ENCODE results near the gene SLC2A11. TPM values are rescaled to one million over a fixed set of nuclear protein-coding genes. Genes with fewer than 3 reads are reported as not detected.

The SLC2A11 gene
- total RNA-seq, 1 donor from 2014 or later, result 19.6 TPM

- peaks cover 46% of the 10 kb centered on the region for H4K20me1 ChIP-seq (ENCODE audit: insufficient read depth, low read length)
- no peak for TF ChIP-seq CTCF (IDR thresholded peaks at IDR 0.05; ENCODE audit: insufficient read depth, low read depth, low read length)
- no peak for TF ChIP-seq EZH2 (IDR thresholded peaks at IDR 0.05; ENCODE audit: insufficient read depth, low read length)
- Mint-ChIP-seq H3K4me1 (ENCODE audit: low read depth, unreplicated experiment) (peaks cover 14% of the 10 kb centered on the region), H3K27ac (ENCODE audit: unreplicated experiment) (peak overlapping the region; percentile 69), H3K4me3 (ENCODE audit: unreplicated experiment) (no peak overlapping the region), H3K27me3 (ENCODE audit: low read depth, unreplicated experiment) (no peaks in the 10 kb centered on the region), H3K9me3 (ENCODE audit: unreplicated experiment) (no peaks in the 10 kb centered on the region), H3K36me3 (ENCODE audit: low read depth, unreplicated experiment) (peaks cover 21% of the 10 kb centered on the region)
- no peak overlapping the region for H3K9ac ChIP-seq (ENCODE audit: low read length)
- no peaks in the 10 kb centered on the region for H3K9me3 ChIP-seq (ENCODE audit: insufficient read depth, low read depth, low read length)
- H3K79me2 ChIP-seq (ENCODE audit: insufficient read depth, low read length), result peaks cover 23% of the 10 kb centered on the region
- H3K27ac ChIP-seq (ENCODE audit: low read depth, low read length), result no peak overlapping the region
- H3K36me3 ChIP-seq (ENCODE audit: insufficient read depth, low read length), result peaks cover 9% of the 10 kb centered on the region
- FAIRE-seq (no peak), DNase-seq (ENCODE audit: low read depth) (no peak)
- peaks cover 2% of the 10 kb centered on the region for H3K4me1 ChIP-seq (ENCODE audit: insufficient read depth, low read length)
- no peak overlapping the region for H3K4me2 ChIP-seq (ENCODE audit: low read length)
- no peak overlapping the region for H3K4me3 ChIP-seq (ENCODE audit: insufficient read depth, low read depth, low read length)
- no peaks in the 10 kb centered on the region for H3K27me3 ChIP-seq (ENCODE audit: insufficient read depth, low read length)
- H2AFZ ChIP-seq (ENCODE audit: low read depth, low read length), result no peak overlapping the region
Measured at GRCh38 chr22:23828800-23829680, 28.6 kb upstream of the SLC2A11 start.

- H2AFZ ChIP-seq (ENCODE audit: low read depth, low read length), result no peak overlapping the region
- Mint-ChIP-seq H3K9me3 (ENCODE audit: unreplicated experiment) (no peaks in the 10 kb centered on the region), H3K27ac (ENCODE audit: unreplicated experiment) (no peak overlapping the region), H3K4me1 (ENCODE audit: low read depth, unreplicated experiment) (peaks cover 13% of the 10 kb centered on the region), H3K4me3 (ENCODE audit: unreplicated experiment) (no peak overlapping the region), H3K36me3 (ENCODE audit: low read depth, unreplicated experiment) (peaks cover 19% of the 10 kb centered on the region), H3K27me3 (ENCODE audit: low read depth, unreplicated experiment) (no peaks in the 10 kb centered on the region)
- H3K4me3 ChIP-seq (ENCODE audit: insufficient read depth, low read depth, low read length), result no peak overlapping the region
- no peaks in the 10 kb centered on the region for H3K9me3 ChIP-seq (ENCODE audit: insufficient read depth, low read depth, low read length)
- H3K27ac ChIP-seq (ENCODE audit: low read depth, low read length), result no peak overlapping the region
- no peak overlapping the region for H3K9ac ChIP-seq (ENCODE audit: low read length)
- DNase-seq (ENCODE audit: low read depth), result peak; percentile 80
- peaks cover 50% of the 10 kb centered on the region for H4K20me1 ChIP-seq (ENCODE audit: insufficient read depth, low read length)
- peaks cover 2% of the 10 kb centered on the region for H3K4me1 ChIP-seq (ENCODE audit: insufficient read depth, low read length)
- no peaks in the 10 kb centered on the region for H3K27me3 ChIP-seq (ENCODE audit: insufficient read depth, low read length)
- no peak for TF ChIP-seq CTCF (IDR thresholded peaks at IDR 0.05; ENCODE audit: insufficient read depth, low read depth, low read length)
- no peak for TF ChIP-seq EZH2 (IDR thresholded peaks at IDR 0.05; ENCODE audit: insufficient read depth, low read length)
- H3K79me2 ChIP-seq (ENCODE audit: insufficient read depth, low read length), result peaks cover 23% of the 10 kb centered on the region
- peak; percentile 97 for FAIRE-seq
- peaks cover 9% of the 10 kb centered on the region for H3K36me3 ChIP-seq (ENCODE audit: insufficient read depth, low read length)
- peak overlapping the region; percentile 40 for H3K4me2 ChIP-seq (ENCODE audit: low read length)
Measured at GRCh38 chr22:23829845-23830372, 27.8 kb upstream of the SLC2A11 start.

- H3K9me3 ChIP-seq (ENCODE audit: insufficient read depth, low read depth, low read length), result no peaks in the 10 kb centered on the region
- no peak overlapping the region for H3K4me3 ChIP-seq (ENCODE audit: insufficient read depth, low read depth, low read length)
- no peak overlapping the region for H3K4me2 ChIP-seq (ENCODE audit: low read length)
- FAIRE-seq (no peak), DNase-seq (ENCODE audit: low read depth) (no peak)
- Mint-ChIP-seq H3K27me3 (ENCODE audit: low read depth, unreplicated experiment) (no peaks in the 10 kb centered on the region), H3K4me1 (ENCODE audit: low read depth, unreplicated experiment) (peaks cover 10% of the 10 kb centered on the region), H3K36me3 (ENCODE audit: low read depth, unreplicated experiment) (peaks cover 19% of the 10 kb centered on the region), H3K4me3 (ENCODE audit: unreplicated experiment) (no peak overlapping the region), H3K27ac (ENCODE audit: unreplicated experiment) (no peak overlapping the region), H3K9me3 (ENCODE audit: unreplicated experiment) (no peaks in the 10 kb centered on the region)
- H3K9ac ChIP-seq (ENCODE audit: low read length), result no peak overlapping the region
- H3K79me2 ChIP-seq (ENCODE audit: insufficient read depth, low read length), result peaks cover 20% of the 10 kb centered on the region
- peaks cover under 1% of the 10 kb centered on the region for H3K4me1 ChIP-seq (ENCODE audit: insufficient read depth, low read length)
- no peak overlapping the region for H3K27ac ChIP-seq (ENCODE audit: low read depth, low read length)
- H3K27me3 ChIP-seq (ENCODE audit: insufficient read depth, low read length), result no peaks in the 10 kb centered on the region
- TF ChIP-seq CTCF (IDR thresholded peaks at IDR 0.05; ENCODE audit: insufficient read depth, low read depth, low read length), result no peak
- TF ChIP-seq EZH2 (IDR thresholded peaks at IDR 0.05; ENCODE audit: insufficient read depth, low read length), result no peak
- H2AFZ ChIP-seq (ENCODE audit: low read depth, low read length), result no peak overlapping the region
- H3K36me3 ChIP-seq (ENCODE audit: insufficient read depth, low read length), result peaks cover 10% of the 10 kb centered on the region
- H4K20me1 ChIP-seq (ENCODE audit: insufficient read depth, low read length), result peaks cover 58% of the 10 kb centered on the region
Measured at GRCh38 chr22:23831261-23831660, 26.4 kb upstream of the SLC2A11 start.

Measured in astrocyte (in vitro differentiated cells and primary cell).